ENCODE measurements around the gene RALB.

The RALB gene

GRCh38 chr2:120279708-120280107, 27.1 kb downstream of the RALB start:
- TF ChIP-seq EZH2phosphoT487 (IDR thresholded peaks at IDR 0.05; ENCODE audit: borderline replicate concordance, low read length) (no peak), CTCF (IDR thresholded peaks at IDR 0.05; ENCODE audit: low read depth, low read length, poor library complexity, severe bottlenecking) (no peak)
- Histone ChIP-seq H3K36me3 (ENCODE audit: control insufficient read depth, low read length) (no peaks in the 10 kb centered on the region), H3K9me2 (replicated peaks; ENCODE audit: control insufficient read depth, low read length) (no peaks in the 10 kb centered on the region), H3K4me2 (ENCODE audit: low read length) (no peak overlapping the region), H3K4me3 (ENCODE audit: low read length) (no peak overlapping the region), H3K27ac (ENCODE audit: low read depth, low read length) (no peak overlapping the region), H3K79me2 (ENCODE audit: control insufficient read depth, low read length) (no peaks in the 10 kb centered on the region), H3K27me3 (ENCODE audit: control insufficient read depth, low read length) (no peaks in the 10 kb centered on the region), H3K9me3 (ENCODE audit: control insufficient read depth, insufficient read depth, low read length) (peaks cover 6% of the 10 kb centered on the region), H3F3A (ENCODE audit: control insufficient read depth, insufficient read depth) (no peaks in the 10 kb centered on the region), H4K20me1 (ENCODE audit: control insufficient read depth, insufficient read depth, low read depth, low read length) (no peaks in the 10 kb centered on the region), H3K4me1 (ENCODE audit: control insufficient read depth, low read length) (no peaks in the 10 kb centered on the region)

- H3K9me2 ChIP-seq (replicated peaks; ENCODE audit: control insufficient read depth, low read length), result no peaks in the 10 kb centered on the region
- no peaks in the 10 kb centered on the region for H3K36me3 ChIP-seq (ENCODE audit: control insufficient read depth, low read length)
- no peak overlapping the region for H3K4me2 ChIP-seq (ENCODE audit: low read length)
- no peak overlapping the region for H3K4me3 ChIP-seq (ENCODE audit: low read length)
- H4K20me1 ChIP-seq (ENCODE audit: control insufficient read depth, insufficient read depth, low read depth, low read length), result no peaks in the 10 kb centered on the region
- H3K9me3 ChIP-seq (ENCODE audit: control insufficient read depth, insufficient read depth, low read length), result no peaks in the 10 kb centered on the region
- H3K27me3 ChIP-seq (ENCODE audit: control insufficient read depth, low read length), result no peaks in the 10 kb centered on the region
- TF ChIP-seq EZH2phosphoT487 (IDR thresholded peaks at IDR 0.05; ENCODE audit: borderline replicate concordance, low read length) (no peak), CTCF (IDR thresholded peaks at IDR 0.05; ENCODE audit: low read depth, low read length, poor library complexity, severe bottlenecking) (no peak)
- H3F3A ChIP-seq (ENCODE audit: control insufficient read depth, insufficient read depth), result no peaks in the 10 kb centered on the region
- H3K79me2 ChIP-seq (ENCODE audit: control insufficient read depth, low read length), result no peaks in the 10 kb centered on the region
- H3K27ac ChIP-seq (ENCODE audit: low read depth, low read length), result no peak overlapping the region
- peaks cover 11% of the 10 kb centered on the region for H3K4me1 ChIP-seq (ENCODE audit: control insufficient read depth, low read length)
Observed at GRCh38 chr2:120283649-120284048, 31.0 kb downstream of the RALB start.

- no peak for TF ChIP-seq EZH2phosphoT487 (IDR thresholded peaks at IDR 0.05; ENCODE audit: borderline replicate concordance, low read length)
- no peak for TF ChIP-seq CTCF (IDR thresholded peaks at IDR 0.05; ENCODE audit: low read depth, low read length, poor library complexity, severe bottlenecking)
- Histone ChIP-seq H3K36me3 (ENCODE audit: control insufficient read depth, low read length) (no peaks in the 10 kb centered on the region), H3K79me2 (ENCODE audit: control insufficient read depth, low read length) (no peaks in the 10 kb centered on the region), H3K27ac (ENCODE audit: low read depth, low read length) (no peak overlapping the region), H3F3A (ENCODE audit: control insufficient read depth, insufficient read depth) (no peaks in the 10 kb centered on the region), H3K4me1 (ENCODE audit: control insufficient read depth, low read length) (peaks cover 11% of the 10 kb centered on the region), H3K27me3 (ENCODE audit: control insufficient read depth, low read length) (no peaks in the 10 kb centered on the region), H4K20me1 (ENCODE audit: control insufficient read depth, insufficient read depth, low read depth, low read length) (no peaks in the 10 kb centered on the region), H3K9me3 (ENCODE audit: control insufficient read depth, insufficient read depth, low read length) (no peaks in the 10 kb centered on the region), H3K4me2 (ENCODE audit: low read length) (no peak overlapping the region), H3K9me2 (replicated peaks; ENCODE audit: control insufficient read depth, low read length) (no peaks in the 10 kb centered on the region), H3K4me3 (ENCODE audit: low read length) (no peak overlapping the region)
Observed at GRCh38 chr2:120285056-120285455, 32.4 kb downstream of the RALB start.
